Tibial nerve (tissue), 4 donors: ENCODE measurements around the gene MXD1. TPM values are rescaled to one million over a fixed set of nuclear protein-coding genes. Genes with fewer than 3 reads are reported as not detected.
"Not testable (repeated sequence)": the region's sequence is repeated elsewhere in the genome, so short reads cannot be mapped to it uniquely, and the experiment has no call there.

Experiments used
- DNase-seq, 2 donors: peaks; one replicate each; pipeline ENCODE4 v3.0.0-alpha.2; 2019; ENCODE audit warnings: low spot score in 2 of 2
- H3K27ac ChIP-seq, 4 donors: fragments of 200-600 bp; sonication (generic) in 3 of 4; one replicate each; pipeline ENCODE4 v1.5.1; 2017 to 2019; ENCODE audit warnings: mild to moderate bottlenecking in 1 of 4
- H3K27me3 ChIP-seq, 2 donors: fragments of 200-600 bp; sonication (generic) in 1 of 2; one replicate each; pipeline versions ENCODE4 v1.5.1 to v1.6.0; 2017 to 2019
- H3K36me3 ChIP-seq, 3 donors: fragments of 200-600 bp; sonication (generic); one replicate each; pipeline ENCODE4 v1.5.1; 2018 to 2019
- H3K4me1 ChIP-seq, 4 donors: fragments of 200-600 bp; sonication (generic) in 3 of 4; one replicate each; pipeline ENCODE4 v1.5.1; 2017 to 2019
- H3K4me3 ChIP-seq, 4 donors: fragments of 200-600 bp; sonication (generic) in 3 of 4; one replicate each; pipeline ENCODE4 v1.5.1; 2017 to 2019; ENCODE audit warnings: mild to moderate bottlenecking in 1 of 4, moderate library complexity in 1 of 4
- H3K9me3 ChIP-seq, 4 donors: fragments of 200-600 bp; sonication (generic) in 3 of 4; one replicate each; pipeline ENCODE4 v1.5.1; 2017 to 2019
- CTCF ChIP-seq, 5 experiments: fragments of 200-600 bp in 3 of 5; fragments of 450-650 bp in 2 of 5; sonication (generic) in 3 of 5; IDR thresholded peaks; one replicate each; pipeline ENCODE4 v1.5.1; 2016 to 2019; ENCODE audit warnings: antibody characterized with exemption in 5 of 5, mild to moderate bottlenecking in 3 of 5, moderate library complexity in 2 of 5
- EP300 ChIP-seq, 2 donors: sonication (generic); formaldehyde crosslinking; IDR thresholded peaks; one replicate each; pipeline ENCODE4 v1.6.1; 2017; ENCODE audit warnings: antibody characterized with exemption in 2 of 2, mild to moderate bottlenecking in 1 of 2
- POLR2A ChIP-seq, 2 donors: fragments of 450-650 bp; IDR thresholded peaks; one replicate each; pipeline ENCODE4 v1.6.1; 2017; ENCODE audit warnings: antibody characterized with exemption in 2 of 2, mild to moderate bottlenecking in 2 of 2, moderate library complexity in 2 of 2
- WGBS, 2 donors: methylation state at CpG; one replicate each; pipeline ENCODE4 v1.1.5; 2018; 5-methylcytosine and 5-hydroxymethylcytosine counted together
- total RNA-seq, 4 donors: library from RNA; depleted of rRNA; stranded (reverse); fragments of >200 nt; gene quantifications; one replicate each; pipeline ENCODE4 v1.1.0, GENCODE V29; 2016

Gene MXD1
- total RNA-seq, 4 donors from 2014 or later, result 5.7 to 10.4 (median 7.6) TPM

GRCh38 chr2:69948963-69949645, 34.2 kb downstream of the MXD1 start:
- Histone ChIP-seq H3K4me1 (peaks cover 0 to 15% (median 3%) of the 10 kb centered on the region in 4 donors), H3K36me3 (no peaks in the 10 kb centered on the region), H3K27me3 (no peaks in the 10 kb centered on the region), H3K4me3 (no peak overlapping the region), H3K27ac (no peak overlapping the region), H3K9me3 (no peaks in the 10 kb centered on the region)
- no peak for DNase-seq
- TF ChIP-seq POLR2A (IDR thresholded peaks at IDR 0.05) (no peak), EP300 (IDR thresholded peaks at IDR 0.05) (no peak), CTCF (IDR thresholded peaks at IDR 0.05) (no peak)
- 82 to 83% methylated on average over 21 of the region's 21 CpGs for WGBS, 2 donors

- no peak overlapping the region for H3K4me3 ChIP-seq
- TF ChIP-seq CTCF (IDR thresholded peaks at IDR 0.05) (no peak), POLR2A (IDR thresholded peaks at IDR 0.05) (no peak), EP300 (IDR thresholded peaks at IDR 0.05) (no peak)
- H3K36me3 ChIP-seq, result no peaks in the 10 kb centered on the region
- no peak for DNase-seq
- H3K27ac ChIP-seq, result no peak overlapping the region
- H3K9me3 ChIP-seq, result no peaks in the 10 kb centered on the region
- no peaks in the 10 kb centered on the region for H3K27me3 ChIP-seq
- WGBS, 2 donors, result 75 to 77% methylated on average over 5 of the region's 5 CpGs
- peaks cover 0 to 15% (median 3%) of the 10 kb centered on the region in 4 donors for H3K4me1 ChIP-seq
Measured at GRCh38 chr2:69950241-69950640, 35.3 kb downstream of the MXD1 start.

GRCh38 chr2:69950671-69951070, 35.8 kb downstream of the MXD1 start:
- H3K4me3 ChIP-seq, DNase-seq, H3K9me3 ChIP-seq, H3K27ac ChIP-seq, H3K36me3 ChIP-seq, H3K27me3 ChIP-seq: not testable (repeated sequence)
- H3K4me1 ChIP-seq, result peaks cover 0 to 15% (median 3%) of the 10 kb centered on the region in 4 donors
- 91 to 95% methylated on average over 3 of the region's 3 CpGs for WGBS, 2 donors

GRCh38 chr2:69952336-69953115, 37.6 kb downstream of the MXD1 start:
- no peaks in the 10 kb centered on the region for H3K27me3 ChIP-seq
- no peaks in the 10 kb centered on the region for H3K9me3 ChIP-seq
- no peak for DNase-seq
- no peaks in the 10 kb centered on the region for H3K36me3 ChIP-seq
- WGBS, 2 donors, result 77 to 80% methylated on average over 6 of the region's 6 CpGs
- H3K4me3 ChIP-seq, result no peak overlapping the region
- no peak overlapping the region for H3K27ac ChIP-seq
- H3K4me1 ChIP-seq, result peaks cover 0 to 8% (median 0%) of the 10 kb centered on the region in 4 donors
- TF ChIP-seq CTCF (IDR thresholded peaks at IDR 0.05), result no peak
- TF ChIP-seq POLR2A (IDR thresholded peaks at IDR 0.05), result no peak
- TF ChIP-seq EP300 (IDR thresholded peaks at IDR 0.05), result no peak

- H3K27me3 ChIP-seq, result no peaks in the 10 kb centered on the region
- H3K4me1 ChIP-seq, result no peaks in the 10 kb centered on the region
- 94 to 95% methylated on average over 1 of the region's 1 CpG for WGBS, 2 donors
- no peak overlapping the region for H3K27ac ChIP-seq
- DNase-seq, result no peak
- H3K36me3 ChIP-seq, result no peaks in the 10 kb centered on the region
- H3K4me3 ChIP-seq, result no peak overlapping the region
- no peak for TF ChIP-seq CTCF (IDR thresholded peaks at IDR 0.05)
- no peak for TF ChIP-seq EP300 (IDR thresholded peaks at IDR 0.05)
- TF ChIP-seq POLR2A (IDR thresholded peaks at IDR 0.05), result no peak
- H3K9me3 ChIP-seq, result no peaks in the 10 kb centered on the region
Measured at GRCh38 chr2:69954084-69954483, 39.2 kb downstream of the MXD1 start.
